AG08395 (cell line): ENCODE measurements around the gene HEATR3.
A peak's percentile ranks its signal among the peaks of the same experiment; 100 is the strongest.

Experiments used
- DNase-seq: peaks from one replicate; pipeline ENCODE4 v3.0.0; 2012; ENCODE audit warnings: mixed read lengths, low spot score

Gene HEATR3

DNA sequence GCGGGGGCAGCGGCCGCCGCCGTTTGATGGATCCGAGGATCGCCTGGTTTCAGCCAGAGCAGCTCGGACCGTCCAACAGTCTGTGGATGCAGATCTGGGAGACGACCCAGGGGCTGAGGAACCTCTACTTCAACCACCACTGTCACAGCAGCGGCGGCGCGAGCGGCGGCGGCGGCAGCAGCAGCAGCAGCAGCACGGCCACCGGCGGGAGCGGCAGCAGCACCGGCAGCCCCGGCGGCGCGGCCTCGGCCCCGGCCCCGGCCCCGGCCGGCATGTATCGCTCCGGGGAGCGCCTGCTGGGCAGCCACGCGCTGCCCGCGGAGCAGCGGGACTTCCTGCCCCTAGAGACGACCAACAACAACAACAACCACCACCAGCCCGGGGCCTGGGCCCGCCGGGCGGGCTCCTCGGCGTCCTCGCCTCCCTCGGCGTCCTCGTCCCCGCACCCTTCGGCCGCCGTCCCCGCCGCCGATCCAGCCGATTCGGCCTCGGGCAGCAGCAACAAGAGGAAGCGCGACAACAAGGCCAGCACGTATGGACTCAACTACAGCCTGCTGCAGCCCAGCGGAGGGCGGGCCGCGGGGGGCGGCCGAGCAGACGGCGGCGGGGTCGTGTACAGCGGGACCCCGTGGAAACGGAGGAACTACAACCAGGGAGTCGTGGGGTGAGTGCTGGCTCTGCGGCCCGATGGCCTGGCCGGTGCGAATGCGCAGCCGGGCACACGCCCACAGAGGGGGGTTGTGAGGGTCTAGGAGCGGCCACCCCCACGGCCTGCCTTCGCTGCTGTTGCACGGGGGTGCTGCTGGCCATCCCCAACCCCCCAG lies 88.0 kb downstream of the HEATR3 start:
- DNase-seq, result peak; percentile 26

- peak; percentile 27 for DNase-seq
Observed at GRCh38 chr16:50154420-50154950, 88.7 kb downstream of the HEATR3 start.

- DNase-seq, result no peak
Observed at GRCh38 chr16:50155925-50156324, 90.2 kb downstream of the HEATR3 start.
